Stimulated activated CD4-positive, alpha-beta T cell treated with anti-CD3 and anti-CD28 coated beads, Interleukin-4, amount 100 ng/mL, for 4 hours (primary cell): ENCODE data around the gene LOXL1.

Experiments used
- DNase-seq, 2 experiments: peaks; one replicate each; pipeline ENCODE4 v3.0.0-alpha.2; 2020

LOXL1 gene

GRCh38 chr15:73996939-73997338 is 70.7 kb downstream of the LOXL1 start:
- peak in 1 of 2 experiments; percentile 16 for DNase-seq

DNA sequence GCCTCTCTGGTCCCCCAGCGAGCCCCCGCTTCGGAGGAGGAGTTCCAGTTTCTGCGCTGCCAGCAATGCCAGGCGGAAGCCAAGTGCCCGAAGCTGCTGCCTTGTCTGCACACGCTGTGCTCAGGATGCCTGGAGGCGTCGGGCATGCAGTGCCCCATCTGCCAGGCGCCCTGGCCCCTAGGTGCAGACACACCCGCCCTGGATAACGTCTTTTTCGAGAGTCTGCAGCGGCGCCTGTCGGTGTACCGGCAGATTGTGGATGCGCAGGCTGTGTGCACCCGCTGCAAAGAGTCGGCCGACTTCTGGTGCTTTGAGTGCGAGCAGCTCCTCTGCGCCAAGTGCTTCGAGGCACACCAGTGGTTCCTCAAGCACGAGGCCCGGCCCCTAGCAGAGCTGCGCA is 71.7 kb downstream of the LOXL1 start:
- no peak for DNase-seq
